ENCODE data around the gene OGDHL. TPM values are rescaled to one million over a fixed set of nuclear protein-coding genes. Genes with fewer than 3 reads are reported as not detected.
"Not testable (repeated sequence)": the region's sequence is repeated elsewhere in the genome, so short reads cannot be mapped to it uniquely, and the experiment has no call there.

OGDHL gene
- total RNA-seq, 1 donor from 2014 or later = not detected

DNA sequence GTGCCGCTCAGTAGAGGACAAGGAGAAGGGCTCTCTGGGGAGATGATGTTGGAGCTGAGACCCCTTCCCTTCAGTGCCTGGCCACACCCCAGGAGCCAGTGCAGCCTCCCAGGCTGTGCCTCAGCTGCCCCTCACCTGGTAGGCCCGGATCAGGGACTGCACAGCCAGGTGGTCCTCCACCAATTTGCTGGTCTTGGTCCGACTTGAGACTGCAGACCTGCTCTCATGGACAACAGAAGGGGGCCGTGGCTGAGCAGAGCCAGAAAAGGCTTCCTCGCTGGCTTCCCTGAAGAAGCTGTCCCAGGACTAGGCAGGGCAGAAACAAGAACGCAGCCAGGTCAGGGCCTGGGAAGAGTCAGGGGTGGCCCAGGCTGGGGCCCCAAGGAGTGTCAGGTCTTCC lies 5.5 kb downstream of the OGDHL start:
- Mint-ChIP-seq H3K4me1 (peaks cover 3% of the 10 kb centered on the region), H3K36me3 (ENCODE audit: low read depth) (no peaks in the 10 kb centered on the region), H3K4me3 (no peak overlapping the region), H3K9me3 (no peaks in the 10 kb centered on the region), H3K27me3 (peaks cover 20% of the 10 kb centered on the region), H3K27ac (no peak overlapping the region)
- TF ChIP-seq, protein P1, sequence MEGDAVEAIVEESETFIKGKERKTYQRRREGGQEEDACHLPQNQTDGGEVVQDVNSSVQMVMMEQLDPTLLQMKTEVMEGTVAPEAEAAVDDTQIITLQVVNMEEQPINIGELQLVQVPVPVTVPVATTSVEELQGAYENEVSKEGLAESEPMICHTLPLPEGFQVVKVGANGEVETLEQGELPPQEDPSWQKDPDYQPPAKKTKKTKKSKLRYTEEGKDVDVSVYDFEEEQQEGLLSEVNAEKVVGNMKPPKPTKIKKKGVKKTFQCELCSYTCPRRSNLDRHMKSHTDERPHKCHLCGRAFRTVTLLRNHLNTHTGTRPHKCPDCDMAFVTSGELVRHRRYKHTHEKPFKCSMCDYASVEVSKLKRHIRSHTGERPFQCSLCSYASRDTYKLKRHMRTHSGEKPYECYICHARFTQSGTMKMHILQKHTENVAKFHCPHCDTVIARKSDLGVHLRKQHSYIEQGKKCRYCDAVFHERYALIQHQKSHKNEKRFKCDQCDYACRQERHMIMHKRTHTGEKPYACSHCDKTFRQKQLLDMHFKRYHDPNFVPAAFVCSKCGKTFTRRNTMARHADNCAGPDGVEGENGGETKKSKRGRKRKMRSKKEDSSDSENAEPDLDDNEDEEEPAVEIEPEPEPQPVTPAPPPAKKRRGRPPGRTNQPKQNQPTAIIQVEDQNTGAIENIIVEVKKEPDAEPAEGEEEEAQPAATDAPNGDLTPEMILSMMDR (IDR thresholded peaks at IDR 0.05) = no peak
- intact Hi-C loops (cut with micrococcal nuclease) = no loop called here
- ATAC-seq (ENCODE audit: low read depth) = no peak
- DNase-seq = no peak
- ChIA-PET CTCF (no interaction called here), POLR2A (no interaction called here)

DNA sequence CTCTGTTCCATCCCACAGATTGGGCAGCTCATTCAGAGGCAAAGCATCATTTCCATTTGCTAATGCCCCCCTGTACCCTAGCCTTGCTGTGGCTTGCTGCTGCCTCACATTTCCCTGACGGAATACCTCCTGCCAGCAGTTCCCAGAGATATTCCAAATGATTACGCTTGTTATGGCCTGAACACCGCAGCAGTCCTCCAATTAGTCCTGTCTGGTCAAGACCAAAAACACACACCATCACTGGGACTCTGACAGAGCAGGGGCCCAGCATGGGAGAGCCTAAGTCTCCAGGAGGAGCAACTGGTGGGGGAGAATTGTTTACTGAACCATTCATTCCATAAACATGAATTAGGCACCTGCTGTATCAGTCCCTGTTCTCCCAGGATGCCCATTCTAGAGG lies 6.1 kb downstream of the OGDHL start:
- DNase-seq = no peak
- Mint-ChIP-seq H3K4me1 (peaks cover under 1% of the 10 kb centered on the region), H3K27ac (no peak overlapping the region), H3K9me3 (no peaks in the 10 kb centered on the region), H3K36me3 (ENCODE audit: low read depth) (no peaks in the 10 kb centered on the region), H3K27me3 (peaks cover 20% of the 10 kb centered on the region), H3K4me3 (no peak overlapping the region)
- ChIA-PET POLR2A (no interaction called here), CTCF (no interaction called here)
- intact Hi-C loops (cut with micrococcal nuclease) = no loop called here
- ATAC-seq (ENCODE audit: low read depth) = no peak
- TF ChIP-seq, protein P1 (IDR thresholded peaks at IDR 0.05) = no peak

DNA sequence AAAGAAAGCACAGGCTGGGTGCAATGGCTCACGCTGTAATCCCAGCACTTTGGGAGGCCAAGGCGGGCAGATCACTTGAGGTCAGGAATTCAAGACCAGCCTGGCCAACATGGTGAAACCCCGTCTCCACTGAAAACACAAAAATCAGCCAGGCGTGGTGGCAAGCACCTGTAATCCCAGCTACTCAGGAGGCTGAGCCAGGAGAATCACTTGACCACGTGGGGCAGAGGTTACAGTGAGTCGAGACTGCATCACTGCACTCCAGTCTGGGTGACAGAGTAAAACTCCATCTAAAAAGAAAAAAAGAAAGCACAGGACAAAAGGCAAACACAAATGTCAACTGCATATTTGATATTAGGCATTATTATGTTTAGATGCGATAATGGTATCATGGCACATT lies 7.2 kb downstream of the OGDHL start:
- DNase-seq, POLR2A ChIA-PET, CTCF ChIA-PET: not testable (repeated sequence)

DNA sequence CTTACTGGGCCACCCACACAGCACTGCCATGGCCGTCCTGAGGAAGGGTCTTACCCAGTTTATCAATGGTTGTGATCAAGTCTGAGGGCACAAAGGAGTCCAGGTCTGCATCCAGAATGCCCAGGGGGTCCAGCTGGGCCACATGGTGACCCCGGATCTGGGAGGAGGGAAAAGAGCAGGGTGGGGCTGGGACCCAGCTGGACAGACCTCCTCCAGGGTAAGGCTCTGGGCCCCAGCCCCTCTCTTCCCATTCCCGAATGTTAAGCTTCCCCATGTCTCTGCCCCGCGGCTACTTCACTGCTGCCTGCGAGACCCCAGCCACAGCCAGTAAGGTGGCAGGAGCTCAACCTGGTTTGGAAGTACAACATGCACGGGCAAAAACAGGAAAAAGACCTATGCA lies 9.5 kb downstream of the OGDHL start:
- Mint-ChIP-seq H3K4me3 (no peak overlapping the region), H3K4me1 (no peaks in the 10 kb centered on the region), H3K27ac (no peak overlapping the region), H3K9me3 (no peaks in the 10 kb centered on the region), H3K36me3 (ENCODE audit: low read depth) (no peaks in the 10 kb centered on the region), H3K27me3 (peaks cover 4% of the 10 kb centered on the region)
- intact Hi-C loops (cut with micrococcal nuclease) = no loop called here
- CTCF ChIA-PET = no interaction called here
- no peak for ATAC-seq (ENCODE audit: low read depth)
- DNase-seq = no peak
- POLR2A ChIA-PET = no interaction called here
- TF ChIP-seq, protein P1 (IDR thresholded peaks at IDR 0.05) = no peak

More for the DNA sequence above, 7.2 kb downstream of the OGDHL start:
- H3K4me3 Mint-ChIP-seq; ATAC-seq (ENCODE audit: low read depth); H3K27ac Mint-ChIP-seq; H3K4me1 Mint-ChIP-seq; H3K36me3 Mint-ChIP-seq (ENCODE audit: low read depth); H3K9me3 Mint-ChIP-seq; intact Hi-C loops (cut with micrococcal nuclease): not testable (repeated sequence)
- H3K27me3 Mint-ChIP-seq = peaks cover 15% of the 10 kb centered on the region

DNA sequence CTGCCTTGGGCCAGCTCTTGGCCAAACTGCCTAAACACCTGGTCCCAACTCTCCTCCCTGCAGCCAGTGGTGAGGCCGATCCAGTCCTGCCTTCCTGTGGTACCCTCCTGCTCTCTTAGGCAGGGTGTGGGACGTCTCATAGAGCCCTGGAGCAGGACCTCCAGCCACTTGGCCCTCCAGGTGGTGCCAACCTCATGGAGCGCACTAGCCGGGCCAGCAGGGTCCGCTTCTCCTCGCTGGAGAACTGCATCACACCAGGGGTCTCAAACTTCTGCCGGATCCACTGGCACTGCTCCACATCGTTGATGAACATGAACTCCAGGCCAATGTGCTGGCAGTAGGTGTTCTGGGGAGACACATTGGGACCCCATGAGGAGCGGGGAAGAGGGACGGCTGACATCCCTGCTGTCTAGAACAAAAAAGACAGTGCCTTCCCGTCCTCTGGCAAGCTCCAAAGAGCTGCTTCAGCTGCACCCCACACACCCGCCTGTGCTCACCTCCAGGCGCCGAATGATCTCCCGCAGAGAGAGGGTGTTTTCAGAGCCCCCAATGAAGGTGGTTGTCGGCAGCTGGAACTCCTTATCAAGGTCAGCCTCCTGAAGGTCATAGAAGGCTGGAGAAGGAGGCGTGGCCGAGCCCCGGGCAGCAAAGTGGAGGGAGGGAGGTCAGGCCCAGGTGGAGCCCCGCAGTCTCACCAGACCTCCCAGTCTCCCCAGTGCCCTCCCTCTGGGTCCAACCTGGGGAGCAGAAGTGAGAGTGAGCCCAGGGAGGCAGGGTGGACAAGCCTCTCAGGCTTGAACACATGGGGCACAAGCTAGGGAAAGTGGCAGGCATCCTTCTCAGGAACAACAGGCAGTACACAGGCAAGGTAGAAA lies 10.2 kb downstream of the OGDHL start:
- ChIA-PET CTCF (no interaction called here), POLR2A (no interaction called here)
- no peaks in the 10 kb centered on the region for H3K9me3 Mint-ChIP-seq
- H3K4me3 Mint-ChIP-seq = no peak overlapping the region
- no peaks in the 10 kb centered on the region for H3K4me1 Mint-ChIP-seq
- no peak for ATAC-seq (ENCODE audit: low read depth)
- peaks cover 3% of the 10 kb centered on the region for H3K27me3 Mint-ChIP-seq
- DNase-seq = no peak
- no peaks in the 10 kb centered on the region for H3K36me3 Mint-ChIP-seq (ENCODE audit: low read depth)
- TF ChIP-seq, protein P1 (IDR thresholded peaks at IDR 0.05) = no peak
- H3K27ac Mint-ChIP-seq = no peak overlapping the region
- intact Hi-C loops (cut with micrococcal nuclease) = no loop called here
